GM18861 (cell line): ENCODE results near the gene FAM168A.
"Not testable (repeated sequence)": the region's sequence is repeated elsewhere in the genome, so short reads cannot be mapped to it uniquely, and the experiment has no call there.

ENCODE experiments used
- ATAC-seq: cut with Tn5 transposase; IDR thresholded peaks from one replicate; pipeline ENCODE4 v1.9.1; 2021; ENCODE audit not compliant: unreplicated experiment

FAM168A gene

GRCh38 chr11:73596547-73596946 is 1.4 kb downstream of the FAM168A start:
- ATAC-seq = no peak

- no peak for ATAC-seq
Observed at GRCh38 chr11:73592640-73593039, 5.3 kb downstream of the FAM168A start.

- no peak for ATAC-seq
Observed at GRCh38 chr11:73591743-73592142, 6.2 kb downstream of the FAM168A start.

GRCh38 chr11:73590991-73591390 is 6.9 kb downstream of the FAM168A start:
- no peak for ATAC-seq

- ATAC-seq = no peak
Observed at GRCh38 chr11:73586791-73587190, 11.1 kb downstream of the FAM168A start.

GRCh38 chr11:73585834-73586575 is 11.9 kb downstream of the FAM168A start:
- ATAC-seq = no peak

- no peak for ATAC-seq
Observed at GRCh38 chr11:73584831-73585230, 13.1 kb downstream of the FAM168A start.

GRCh38 chr11:73582653-73583052 is 15.3 kb downstream of the FAM168A start:
- ATAC-seq = no peak

- ATAC-seq = not testable (repeated sequence)
Observed at GRCh38 chr11:73580749-73581148, 17.2 kb downstream of the FAM168A start.

GRCh38 chr11:73579641-73580434 is 18.1 kb downstream of the FAM168A start:
- ATAC-seq = no peak

GRCh38 chr11:73578592-73579185 is 19.2 kb downstream of the FAM168A start:
- no peak for ATAC-seq

- no peak for ATAC-seq
Observed at GRCh38 chr11:73577496-73577917, 20.4 kb downstream of the FAM168A start.

- ATAC-seq = no peak
Observed at GRCh38 chr11:73576185-73576614, 21.7 kb downstream of the FAM168A start.

- ATAC-seq = not testable (repeated sequence)
Observed at GRCh38 chr11:73571982-73572381, 25.9 kb downstream of the FAM168A start.

GRCh38 chr11:73570415-73571114 is 27.3 kb downstream of the FAM168A start:
- no peak for ATAC-seq

GRCh38 chr11:73566977-73567755 is 30.7 kb downstream of the FAM168A start:
- ATAC-seq = no peak

GRCh38 chr11:73566422-73566821 is 31.5 kb downstream of the FAM168A start:
- no peak for ATAC-seq

- no peak for ATAC-seq
Observed at GRCh38 chr11:73565804-73566203, 32.1 kb downstream of the FAM168A start.

- ATAC-seq = no peak
Observed at GRCh38 chr11:73564903-73565302, 33.0 kb downstream of the FAM168A start.

GRCh38 chr11:73563539-73564200 is 34.2 kb downstream of the FAM168A start:
- no peak for ATAC-seq
